ENCODE data around the gene KIT.

DNA sequence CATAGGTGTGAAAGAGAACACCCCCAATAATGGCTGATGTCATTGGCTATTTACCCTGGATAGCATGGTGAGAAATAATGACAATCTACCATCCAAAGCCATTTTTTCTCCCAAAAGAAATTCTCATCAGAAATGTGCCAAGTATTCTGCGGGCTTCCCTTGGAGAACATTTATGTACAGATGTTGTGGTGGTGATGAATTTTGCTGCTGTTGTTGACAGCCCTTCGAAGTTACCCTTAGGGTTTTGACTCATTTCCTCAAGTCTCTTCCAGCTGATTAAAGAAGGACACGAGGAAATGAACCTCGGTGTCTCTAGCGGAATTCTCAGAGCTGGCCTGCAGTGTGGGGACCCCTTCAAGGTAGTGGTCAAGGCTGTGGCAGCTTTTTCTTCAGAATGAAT is 3.4 kb downstream of the KIT start:
- no peak for TF ChIP-seq FOSL1 (IDR thresholded peaks at IDR 0.05; ENCODE audit: low read depth)
- TF ChIP-seq, protein P1, sequence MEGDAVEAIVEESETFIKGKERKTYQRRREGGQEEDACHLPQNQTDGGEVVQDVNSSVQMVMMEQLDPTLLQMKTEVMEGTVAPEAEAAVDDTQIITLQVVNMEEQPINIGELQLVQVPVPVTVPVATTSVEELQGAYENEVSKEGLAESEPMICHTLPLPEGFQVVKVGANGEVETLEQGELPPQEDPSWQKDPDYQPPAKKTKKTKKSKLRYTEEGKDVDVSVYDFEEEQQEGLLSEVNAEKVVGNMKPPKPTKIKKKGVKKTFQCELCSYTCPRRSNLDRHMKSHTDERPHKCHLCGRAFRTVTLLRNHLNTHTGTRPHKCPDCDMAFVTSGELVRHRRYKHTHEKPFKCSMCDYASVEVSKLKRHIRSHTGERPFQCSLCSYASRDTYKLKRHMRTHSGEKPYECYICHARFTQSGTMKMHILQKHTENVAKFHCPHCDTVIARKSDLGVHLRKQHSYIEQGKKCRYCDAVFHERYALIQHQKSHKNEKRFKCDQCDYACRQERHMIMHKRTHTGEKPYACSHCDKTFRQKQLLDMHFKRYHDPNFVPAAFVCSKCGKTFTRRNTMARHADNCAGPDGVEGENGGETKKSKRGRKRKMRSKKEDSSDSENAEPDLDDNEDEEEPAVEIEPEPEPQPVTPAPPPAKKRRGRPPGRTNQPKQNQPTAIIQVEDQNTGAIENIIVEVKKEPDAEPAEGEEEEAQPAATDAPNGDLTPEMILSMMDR (IDR thresholded peaks at IDR 0.05 in 2 of 3, conservative IDR thresholded peaks at IDR 0.05 in 1 of 3; ENCODE audit: borderline replicate concordance in 1 of 3, insufficient read depth in 1 of 3, low read depth in 2 of 3, low read length in 2 of 3) = no peak
- TF ChIP-seq SIN3A (IDR thresholded peaks at IDR 0.05; ENCODE audit: low read depth) = no peak
- no peak for TF ChIP-seq CEBPB (IDR thresholded peaks at IDR 0.05; ENCODE audit: low read depth)
- no peak for TF ChIP-seq RAD21 (IDR thresholded peaks at IDR 0.05; ENCODE audit: low read depth)
- no peak for TF ChIP-seq POLR2A (IDR thresholded peaks at IDR 0.05; ENCODE audit: borderline replicate concordance, extremely low read depth, insufficient read depth, insufficient read length)
- TF ChIP-seq, protein P2, sequence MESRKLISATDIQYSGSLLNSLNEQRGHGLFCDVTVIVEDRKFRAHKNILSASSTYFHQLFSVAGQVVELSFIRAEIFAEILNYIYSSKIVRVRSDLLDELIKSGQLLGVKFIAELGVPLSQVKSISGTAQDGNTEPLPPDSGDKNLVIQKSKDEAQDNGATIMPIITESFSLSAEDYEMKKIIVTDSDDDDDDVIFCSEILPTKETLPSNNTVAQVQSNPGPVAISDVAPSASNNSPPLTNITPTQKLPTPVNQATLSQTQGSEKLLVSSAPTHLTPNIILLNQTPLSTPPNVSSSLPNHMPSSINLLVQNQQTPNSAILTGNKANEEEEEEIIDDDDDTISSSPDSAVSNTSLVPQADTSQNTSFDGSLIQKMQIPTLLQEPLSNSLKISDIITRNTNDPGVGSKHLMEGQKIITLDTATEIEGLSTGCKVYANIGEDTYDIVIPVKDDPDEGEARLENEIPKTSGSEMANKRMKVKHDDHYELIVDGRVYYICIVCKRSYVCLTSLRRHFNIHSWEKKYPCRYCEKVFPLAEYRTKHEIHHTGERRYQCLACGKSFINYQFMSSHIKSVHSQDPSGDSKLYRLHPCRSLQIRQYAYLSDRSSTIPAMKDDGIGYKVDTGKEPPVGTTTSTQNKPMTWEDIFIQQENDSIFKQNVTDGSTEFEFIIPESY (IDR thresholded peaks at IDR 0.05; ENCODE audit: extremely low read depth, insufficient replicate concordance, low read length) = no peak

Measured in HCT116 (cell line).